Body of pancreas (tissue), 4 donors: ENCODE measurements around the gene TACR1. TPM values are rescaled to one million over a fixed set of nuclear protein-coding genes. Genes with fewer than 3 reads are reported as not detected.

Experiments used
- ATAC-seq: fragments of 150-250 bp; one replicate; pipeline ENCODE4 v1.9.1; 2016
- DNase-seq, 4 donors: peaks; one replicate each; pipeline ENCODE4 v3.0.0-alpha.2; 2019
- H3K27ac ChIP-seq, 4 donors: fragments of 200-600 bp; sonication (generic); 1 replicate in 3 of 4; 2 replicates in 1 of 4; pipeline versions ENCODE4 v1.5.1 to v1.6.1; 2016 to 2019; ENCODE audit warnings: mild to moderate bottlenecking in 1 of 4, mixed read lengths in 1 of 4, moderate library complexity in 1 of 4
- H3K27me3 ChIP-seq, 2 donors: fragments of 200-600 bp; sonication (generic); one replicate each; pipeline ENCODE4 v1.6.0; 2016; ENCODE audit warnings: mild to moderate bottlenecking in 1 of 2
- H3K36me3 ChIP-seq, 2 donors: fragments of 200-600 bp; sonication (generic); replicated peaks in 1 of 2; 2 replicates each; pipeline ENCODE4 v1.5.1; 2016; ENCODE audit warnings: low read depth in 2 of 2; ENCODE audit not compliant: insufficient read depth in 1 of 2
- H3K4me1 ChIP-seq: fragments of 200-600 bp; sonication (generic); one replicate; pipeline ENCODE4 v1.6.0; 2016
- H3K4me3 ChIP-seq, 2 donors: fragments of 200-600 bp; sonication (generic); 1 replicate in 1 of 2; 2 replicates in 1 of 2; pipeline ENCODE4 v1.5.1; 2016 to 2019
- H3K9me3 ChIP-seq, 3 donors: fragments of 200-600 bp; sonication (generic); 1 replicate in 2 of 3; 2 replicates in 1 of 3; pipeline ENCODE4 v1.5.1; 2016
- CTCF ChIP-seq, 7 experiments: fragments of 450-650 bp in 4 of 7; fragments of 200-600 bp in 3 of 7; sonication (generic) in 3 of 7; IDR thresholded peaks; one replicate each; pipeline ENCODE4 v1.5.1; 2016 to 2019; ENCODE audit warnings: antibody characterized with exemption in 7 of 7
- POLR2A ChIP-seq, 3 donors: fragments of 450-650 bp; IDR thresholded peaks; one replicate each; pipeline ENCODE4 v1.6.1; 2016; ENCODE audit warnings: antibody characterized with exemption in 3 of 3, mild to moderate bottlenecking in 2 of 3
- WGBS, 2 donors: methylation state at CpG; one replicate each; pipeline ENCODE4 v1.1.5; 2017; 5-methylcytosine and 5-hydroxymethylcytosine counted together
- intact Hi-C: fragments of 100-400 bp; cut with DNase I; formaldehyde crosslinking; loops from one replicate; pipeline ENCODE4 v1.15.1; 2023
- total RNA-seq, 2 donors: library from RNA; depleted of rRNA; stranded (reverse); fragments of >200 nt; gene quantifications; one replicate each; pipeline ENCODE4 v1.1.0, GENCODE V29; 2016

The TACR1 gene
- total RNA-seq, 2 donors from 2014 or later: 0.52 TPM; not detected in 1

DNA sequence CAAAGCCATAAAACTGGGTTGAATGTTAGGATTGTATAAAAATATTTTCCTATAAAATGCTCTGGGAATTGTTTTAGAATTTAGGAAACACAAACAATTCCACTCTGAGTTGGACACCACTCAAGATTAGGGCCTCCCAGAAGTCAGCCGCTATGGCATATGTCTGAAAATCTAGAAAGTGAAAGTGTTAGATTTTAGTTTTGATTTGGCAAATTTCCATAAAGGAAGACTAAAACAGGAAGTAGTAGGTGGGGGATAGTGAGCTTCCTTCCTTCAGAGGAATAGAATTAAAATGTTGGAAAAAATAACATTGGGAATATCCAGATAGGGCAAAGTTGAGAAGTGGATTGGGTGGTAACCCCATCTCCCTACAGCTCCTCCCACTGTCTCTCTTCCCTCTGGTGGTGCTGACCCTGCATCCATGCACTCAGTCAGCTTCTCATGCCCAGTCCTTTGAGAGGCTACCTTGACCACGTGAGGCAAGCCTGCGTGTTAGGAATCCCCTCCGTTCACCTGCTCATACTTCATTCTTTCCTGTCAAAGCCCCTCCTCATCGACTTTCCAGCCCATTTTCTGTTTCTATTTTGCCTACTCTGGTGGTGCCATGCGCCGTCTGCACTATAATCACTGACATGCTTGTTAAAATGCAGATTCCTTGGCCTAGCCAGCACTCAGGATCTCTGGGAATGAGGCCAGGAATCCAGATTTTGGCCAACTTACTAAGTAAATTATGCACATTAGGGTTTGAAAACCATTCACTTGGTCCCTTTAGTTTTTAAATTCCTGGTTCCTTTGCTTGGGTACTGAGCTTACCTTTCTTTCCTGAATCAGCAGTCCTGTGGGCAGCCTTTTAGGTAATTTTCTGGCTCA, 157.4 kb downstream of the TACR1 start:
- intact Hi-C loops: no loop called here
- ATAC-seq: no peak
- TF ChIP-seq CTCF (IDR thresholded peaks at IDR 0.05) (no peak), POLR2A (IDR thresholded peaks at IDR 0.05) (no peak)
- 83% methylated on average over 7 of the region's 7 CpGs for WGBS, 2 donors
- Histone ChIP-seq H3K4me1 (no peaks in the 10 kb centered on the region), H3K27ac (no peak overlapping the region), H3K36me3 (no peaks in the 10 kb centered on the region), H3K9me3 (no peaks in the 10 kb centered on the region), H3K27me3 (no peaks in the 10 kb centered on the region), H3K4me3 (no peak overlapping the region)
- DNase-seq: no peak

DNA sequence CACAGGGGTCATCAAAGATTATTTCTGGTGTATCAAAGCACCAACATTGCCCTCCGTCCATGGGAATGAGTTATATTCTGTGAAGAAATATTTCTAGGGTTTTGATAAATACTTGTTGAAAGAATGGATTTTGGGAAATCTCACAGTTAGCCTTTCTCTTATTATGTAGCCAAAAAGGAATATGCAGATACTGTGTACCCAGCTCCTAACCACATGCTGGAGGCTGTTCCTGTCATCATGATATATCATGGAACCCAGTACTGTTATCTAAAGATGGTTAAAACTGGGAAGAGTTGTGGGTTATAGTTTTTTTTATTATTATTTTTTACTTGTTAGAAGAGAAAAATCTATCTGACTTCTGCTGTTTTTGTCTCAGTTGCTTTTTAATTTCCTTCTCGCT, 158.1 kb downstream of the TACR1 start:
- no peak overlapping the region for H3K27ac ChIP-seq
- TF ChIP-seq CTCF (IDR thresholded peaks at IDR 0.05): no peak
- no peak for TF ChIP-seq POLR2A (IDR thresholded peaks at IDR 0.05)
- H3K4me3 ChIP-seq: no peak overlapping the region
- DNase-seq (no peak), ATAC-seq (no peak)
- no peaks in the 10 kb centered on the region for H3K36me3 ChIP-seq
- intact Hi-C loops: no loop called here
- no peaks in the 10 kb centered on the region for H3K27me3 ChIP-seq
- H3K9me3 ChIP-seq: no peaks in the 10 kb centered on the region
- no peaks in the 10 kb centered on the region for H3K4me1 ChIP-seq
- WGBS, 2 donors: 85 to 87% methylated on average over 2 of the region's 2 CpGs

DNA sequence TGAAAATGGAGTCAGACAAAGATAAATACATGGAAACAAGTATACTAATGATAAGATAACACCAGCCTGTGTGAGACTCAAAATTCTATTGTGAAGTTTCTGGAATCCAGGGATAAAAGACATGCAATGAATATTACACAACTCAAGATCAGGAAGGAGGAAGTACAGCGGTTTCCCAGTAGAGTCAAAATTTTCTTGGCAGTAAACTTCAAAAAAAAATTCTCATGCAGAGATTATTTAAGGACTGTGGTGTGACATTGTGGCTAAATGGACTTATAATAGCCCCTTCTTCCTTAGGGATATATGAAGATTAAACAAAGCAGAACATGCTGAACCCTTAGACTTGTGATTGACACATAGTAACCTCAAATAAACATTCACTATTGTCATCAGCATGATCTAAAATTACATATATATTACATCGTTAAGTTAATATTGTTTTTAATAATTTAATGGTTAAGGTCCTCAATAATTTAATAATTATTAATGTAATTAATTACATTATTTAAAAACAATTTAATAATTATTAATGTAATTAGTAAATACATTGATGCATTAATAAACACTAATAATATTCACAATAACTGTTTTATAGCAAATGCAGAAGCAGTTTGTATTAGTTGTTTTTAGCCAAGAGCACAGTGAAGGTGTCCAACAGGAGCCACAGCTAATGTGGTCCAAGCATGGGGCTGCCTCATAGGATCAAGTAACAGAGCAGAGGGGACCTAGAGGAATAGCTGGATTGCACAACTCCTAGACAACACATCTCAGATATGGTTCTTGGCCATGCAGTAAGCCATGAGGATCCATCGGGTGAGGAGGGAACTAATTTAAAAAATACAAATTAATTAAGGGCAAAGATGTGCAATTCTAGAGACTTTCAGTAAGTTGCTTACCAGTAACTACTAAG, 163.6 kb downstream of the TACR1 start:
- H3K9me3 ChIP-seq: no peaks in the 10 kb centered on the region
- DNase-seq: no peak
- TF ChIP-seq POLR2A (IDR thresholded peaks at IDR 0.05) (no peak), CTCF (IDR thresholded peaks at IDR 0.05) (no peak)
- intact Hi-C loops: no loop called here
- no peak overlapping the region for H3K27ac ChIP-seq
- H3K27me3 ChIP-seq: no peaks in the 10 kb centered on the region
- no peaks in the 10 kb centered on the region for H3K36me3 ChIP-seq
- ATAC-seq: peak; percentile 15
- no peaks in the 10 kb centered on the region for H3K4me1 ChIP-seq
- H3K4me3 ChIP-seq: no peak overlapping the region
- WGBS, 2 donors: 74 to 80% methylated on average over 3 of the region's 3 CpGs

GRCh38 chr2:75033516-75033915, 165.8 kb downstream of the TACR1 start:
- ATAC-seq (no peak), DNase-seq (no peak)
- no peak for TF ChIP-seq CTCF (IDR thresholded peaks at IDR 0.05)
- no peak for TF ChIP-seq POLR2A (IDR thresholded peaks at IDR 0.05)
- intact Hi-C loops: no loop called here
- H3K27me3 ChIP-seq: no peaks in the 10 kb centered on the region
- H3K4me1 ChIP-seq: no peaks in the 10 kb centered on the region
- no peaks in the 10 kb centered on the region for H3K9me3 ChIP-seq
- H3K4me3 ChIP-seq: no peak overlapping the region
- 56% methylated on average over 2 of the region's 2 CpGs for WGBS, 2 donors
- no peak overlapping the region for H3K27ac ChIP-seq
- no peaks in the 10 kb centered on the region for H3K36me3 ChIP-seq
